NCI-H187 (cell line): Measurements from ENCODE around the gene INF2.
"Not testable (repeated sequence)": the region's sequence is repeated elsewhere in the genome, so short reads cannot be mapped to it uniquely, and the experiment has no call there.

Experiments used
- DNase-seq, 2 experiments: peaks; one replicate each; lab custom pipeline; 2025; lab: John Stamatoyannopoulos, UW

The INF2 gene

GRCh38 chr14:104657101-104657524 lies 32.3 kb upstream of the INF2 start:
- DNase-seq: no peak

DNA sequence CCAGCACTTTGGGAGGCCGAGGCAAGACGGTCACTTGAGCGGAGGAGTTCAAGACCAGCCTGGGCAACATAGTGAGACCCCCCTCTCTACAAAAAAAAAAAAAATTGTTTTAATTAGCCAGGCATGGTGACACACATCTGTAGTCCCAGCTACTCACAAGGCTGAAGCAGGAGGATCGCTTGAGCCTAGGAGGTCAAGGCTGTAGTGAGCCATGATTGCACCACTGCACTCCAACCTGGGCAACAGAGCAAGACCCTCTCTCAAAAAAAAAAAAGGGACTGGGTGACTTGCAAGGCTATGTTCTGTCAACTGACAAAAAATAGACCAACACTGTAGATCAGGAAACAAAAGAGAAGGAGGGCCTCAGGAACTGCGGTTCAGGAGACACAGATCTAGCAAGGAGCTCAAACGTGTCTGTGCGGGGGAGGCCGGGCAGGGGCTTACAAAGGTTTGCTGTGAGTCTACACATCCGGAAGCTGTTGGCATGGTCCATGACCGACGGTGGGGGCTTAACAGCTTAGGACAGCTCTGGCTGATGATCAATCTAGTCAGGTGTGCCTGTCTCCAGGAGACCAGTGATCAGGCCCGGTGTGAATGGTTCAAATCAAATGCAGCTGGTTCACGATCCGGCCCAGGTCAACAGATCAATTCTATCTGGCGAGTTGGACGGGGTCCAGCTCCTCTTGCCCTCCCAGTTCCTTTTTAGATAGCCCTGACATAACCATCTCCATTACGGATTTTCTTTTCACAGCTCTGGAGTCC lies 31.7 kb upstream of the INF2 start:
- no peak for DNase-seq

GRCh38 chr14:104658325-104658712 lies 31.1 kb upstream of the INF2 start:
- DNase-seq: no peak

DNA sequence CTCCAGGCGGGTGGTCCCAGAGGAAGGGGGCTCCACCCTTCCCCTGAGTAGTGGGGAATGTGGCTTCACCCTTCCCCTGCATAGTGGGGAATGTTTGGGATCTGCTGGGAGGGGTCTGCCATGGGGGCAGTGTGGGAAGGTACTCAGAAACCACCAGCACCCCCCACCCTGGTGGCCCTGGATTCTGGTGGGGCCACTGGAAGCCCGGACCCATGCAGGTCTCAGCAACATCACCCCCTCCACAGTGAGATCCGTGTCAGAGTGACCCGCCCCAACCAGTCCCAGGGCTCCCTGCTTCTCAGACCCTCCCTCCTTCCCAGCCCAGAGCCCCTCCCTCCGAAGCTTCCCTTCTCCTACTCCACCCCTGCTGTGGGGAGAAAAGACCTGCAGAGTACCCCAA lies 30.3 kb upstream of the INF2 start:
- DNase-seq: no peak

GRCh38 chr14:104659764-104660523 lies 29.5 kb upstream of the INF2 start:
- no peak for DNase-seq

DNA sequence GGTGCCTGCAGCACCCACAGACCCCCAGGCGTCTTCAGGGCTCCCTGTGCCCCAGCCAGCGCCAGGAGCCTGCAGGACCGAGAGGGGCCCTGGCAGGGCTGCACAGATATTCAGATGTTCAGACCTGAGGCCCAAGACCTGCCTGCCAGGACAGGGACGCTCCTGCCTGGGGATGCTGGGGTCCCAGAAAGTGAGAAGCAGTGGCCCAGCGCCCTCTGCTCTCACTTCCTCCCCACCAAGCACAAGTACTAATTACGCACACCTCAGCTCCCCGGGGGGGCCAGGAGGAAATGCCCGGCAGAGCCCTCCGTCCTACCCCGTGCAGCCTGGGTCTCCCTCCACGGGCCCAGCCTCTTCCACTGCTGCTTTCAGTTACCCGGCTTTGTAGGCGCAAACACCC lies 28.8 kb upstream of the INF2 start:
- no peak for DNase-seq

DNA sequence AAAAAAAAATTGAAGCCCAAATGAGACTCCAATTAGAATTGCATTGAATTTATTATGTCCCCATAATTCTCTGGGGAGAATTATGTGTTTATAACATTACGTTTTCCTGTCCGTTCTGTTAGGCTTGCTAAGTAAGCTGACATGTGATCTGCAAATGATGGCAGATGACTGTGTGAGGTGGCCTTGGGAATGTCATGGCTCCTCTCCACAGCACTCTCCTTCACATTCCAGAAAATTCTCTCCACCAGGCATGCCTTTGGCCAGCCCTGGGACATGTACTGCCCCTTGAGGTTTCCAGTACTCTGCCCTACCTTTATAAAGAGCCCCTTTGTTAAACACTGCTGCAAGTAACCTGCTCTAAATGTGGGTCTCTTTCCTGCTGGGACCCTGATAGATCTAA lies 28.3 kb upstream of the INF2 start:
- DNase-seq: no peak

DNA sequence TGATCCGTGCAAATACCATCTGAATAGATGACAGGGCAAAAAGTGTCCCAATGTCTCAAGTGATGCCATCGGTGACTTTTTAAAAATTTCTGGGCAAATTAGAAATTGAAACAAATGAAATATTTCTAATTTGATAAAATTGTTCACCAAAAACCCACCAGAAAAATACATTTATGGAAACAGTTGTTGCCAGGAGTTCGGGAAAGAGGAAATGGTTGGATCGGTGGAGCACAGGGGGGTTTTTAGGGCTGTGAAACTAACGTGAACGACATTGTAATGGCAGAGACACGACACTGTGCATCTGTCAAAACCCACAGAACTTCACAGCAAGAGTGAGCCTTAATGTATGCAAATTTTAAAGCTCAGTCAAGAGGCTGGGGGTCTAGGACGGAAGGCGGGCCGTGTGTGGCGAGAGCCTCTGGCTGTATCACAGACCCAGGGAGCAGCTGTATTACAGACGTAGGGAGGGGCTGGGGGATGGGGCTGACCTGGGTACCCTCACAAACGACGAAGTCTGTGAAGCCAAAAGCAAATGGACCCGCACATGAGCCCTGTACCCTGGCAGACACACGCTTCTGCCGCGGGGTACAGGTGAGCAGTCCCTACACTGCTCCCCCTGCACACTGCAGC lies 27.8 kb upstream of the INF2 start:
- not testable (repeated sequence) for DNase-seq

- DNase-seq: not testable (repeated sequence)
Observed at GRCh38 chr14:104662472-104662871, 26.9 kb upstream of the INF2 start.

GRCh38 chr14:104664107-104664506 lies 25.3 kb upstream of the INF2 start:
- no peak for DNase-seq

DNA sequence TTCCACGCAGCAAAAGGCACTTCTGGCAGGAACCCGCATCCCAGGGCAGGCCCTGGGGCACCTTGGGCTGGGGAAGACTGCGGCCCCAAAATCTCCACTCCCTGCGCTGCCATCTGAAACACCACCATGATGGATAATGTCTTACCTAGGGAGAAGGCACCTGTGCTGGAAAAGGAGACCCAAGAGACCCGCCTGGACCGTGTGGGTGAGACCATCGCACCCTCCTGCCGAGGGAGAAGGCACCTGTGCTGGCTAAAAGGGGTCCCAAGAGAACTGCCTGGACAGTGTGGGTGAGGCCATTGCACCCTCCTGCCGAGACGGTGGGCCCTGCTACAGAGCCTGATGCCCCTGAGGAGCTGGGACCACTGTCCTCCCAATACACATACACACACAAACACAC lies 24.8 kb upstream of the INF2 start:
- no peak for DNase-seq

- no peak for DNase-seq
Observed at GRCh38 chr14:104665114-104665656, 24.2 kb upstream of the INF2 start.

- DNase-seq: no peak
Observed at GRCh38 chr14:104665657-104666522, 23.5 kb upstream of the INF2 start.

- DNase-seq: not testable (repeated sequence)
Observed at GRCh38 chr14:104666523-104666895, 22.9 kb upstream of the INF2 start.

DNA sequence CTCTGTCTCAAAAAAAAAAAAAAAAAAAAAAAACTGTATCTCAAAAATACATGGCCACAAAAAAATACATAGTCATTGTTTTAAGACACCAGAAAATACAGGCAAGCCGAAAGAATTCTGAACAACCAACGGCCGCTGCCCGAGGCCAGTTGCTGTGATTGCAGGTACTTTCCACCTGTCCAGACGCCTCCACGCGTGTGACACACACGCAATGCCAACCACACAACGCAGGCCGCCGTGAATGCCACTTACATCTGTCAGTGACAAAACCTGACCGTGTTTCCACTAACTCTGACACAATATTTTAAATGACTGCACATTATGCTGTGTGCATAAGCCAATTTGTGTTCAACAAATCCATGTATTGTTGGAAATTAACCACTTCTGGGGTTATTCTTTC lies 22.4 kb upstream of the INF2 start:
- no peak for DNase-seq

DNA sequence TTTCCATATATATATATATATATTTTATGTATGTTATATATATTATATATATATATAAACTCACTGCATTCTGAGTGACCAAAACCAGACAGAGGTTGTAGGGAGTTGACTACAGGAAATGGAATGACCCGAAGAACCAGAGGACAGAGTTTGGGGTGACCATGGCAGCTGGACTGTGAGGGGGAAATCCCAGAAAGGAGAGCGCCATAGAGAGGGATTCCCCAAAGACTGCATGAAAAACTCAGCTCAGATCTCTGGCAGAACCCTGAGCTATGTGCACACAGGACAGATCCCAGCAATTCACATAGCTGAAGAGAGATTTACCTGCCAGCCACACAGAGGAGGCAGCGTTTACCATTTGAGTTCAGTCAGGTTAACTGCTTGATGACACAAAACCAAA lies 19.7 kb upstream of the INF2 start:
- no peak for DNase-seq

- not testable (repeated sequence) for DNase-seq
Observed at GRCh38 chr14:104671330-104671977, 18.0 kb upstream of the INF2 start.

- not testable (repeated sequence) for DNase-seq
Observed at GRCh38 chr14:104672119-104672518, 17.3 kb upstream of the INF2 start.

DNA sequence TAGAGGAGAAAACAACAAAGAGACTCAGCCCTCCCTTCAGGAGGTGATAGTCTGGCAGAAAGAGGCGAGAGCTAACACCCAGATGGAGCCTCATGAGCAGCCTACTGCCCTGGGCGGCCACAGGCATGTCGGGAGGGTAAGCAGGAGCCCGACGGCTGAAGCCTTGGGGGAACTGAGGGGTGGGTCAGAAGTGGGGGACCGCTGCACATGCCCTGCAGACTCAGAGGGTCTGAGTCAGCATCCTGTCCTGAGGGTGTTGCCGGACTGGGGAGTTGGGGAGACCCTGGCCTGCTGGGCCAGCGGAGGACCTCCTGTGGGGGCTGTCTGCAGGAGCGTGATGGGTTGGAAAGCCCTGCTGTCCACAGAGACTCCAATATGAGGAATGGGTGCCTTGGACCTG lies 15.9 kb upstream of the INF2 start:
- no peak for DNase-seq

GRCh38 chr14:104675447-104675846 lies 14.0 kb upstream of the INF2 start:
- DNase-seq: no peak

DNA sequence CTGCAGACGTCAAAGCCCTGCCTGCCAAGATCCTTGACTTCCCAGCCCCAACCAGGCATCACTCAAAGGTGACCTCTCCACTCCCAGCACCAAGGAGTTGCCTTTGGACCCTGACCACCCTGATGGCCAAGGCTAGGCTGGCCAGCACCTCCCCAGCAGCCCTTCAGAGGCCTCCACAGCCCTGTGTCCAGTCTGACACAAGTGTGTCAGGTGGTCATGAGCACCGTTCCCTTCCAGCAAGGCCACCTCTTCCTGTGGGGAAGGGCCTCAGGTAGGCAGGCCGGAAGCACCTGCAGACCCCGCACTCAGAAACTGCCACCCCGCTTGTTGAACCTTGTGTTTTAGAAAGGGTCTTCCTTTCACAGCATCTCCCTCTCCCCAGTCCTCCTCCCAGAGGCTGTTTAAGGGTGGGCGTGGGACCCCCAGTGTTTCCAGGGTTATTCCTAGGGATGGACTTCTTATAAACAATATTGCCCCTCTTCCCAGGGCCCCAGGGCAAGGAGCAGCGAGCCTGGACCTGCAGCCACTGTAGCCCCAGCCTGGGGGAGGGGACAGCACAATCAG lies 13.2 kb upstream of the INF2 start:
- no peak for DNase-seq
